ENCODE data around the gene FBXO2. TPM values are rescaled to one million over a fixed set of nuclear protein-coding genes. Genes with fewer than 3 reads are reported as not detected.
A peak's percentile ranks its signal among the peaks of the same experiment; 100 is the strongest.

The FBXO2 gene
- total and polyA plus RNA-seq, 9 of the 15 experiments (the other 6 are each of a cell fraction or from before 2014, with no cell fraction given), result 0.04 to 1.9 (median 0.27) TPM

DNA sequence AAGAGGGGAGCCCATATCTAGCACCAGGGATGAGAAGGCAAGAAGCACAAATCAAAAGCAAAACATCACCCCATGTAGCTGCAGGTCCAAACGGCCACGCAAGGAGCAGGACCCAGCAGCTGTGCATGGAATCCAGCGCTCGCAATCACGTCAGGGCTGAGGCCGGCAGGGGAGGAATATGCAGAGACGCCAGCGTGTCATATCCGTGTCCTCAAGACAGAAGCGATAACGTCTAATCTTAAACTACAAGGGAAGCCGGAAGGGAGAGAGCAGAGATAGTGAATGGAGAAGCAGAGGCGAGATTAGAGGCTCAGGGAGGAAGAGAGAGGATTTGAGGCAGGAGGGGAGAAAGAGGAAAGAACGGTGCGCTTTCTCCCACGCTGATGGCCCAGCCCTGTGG is 39.1 kb downstream of the FBXO2 start (continued):
- TF ChIP-seq RAD21 (CRISPR knock-in tag; conservative IDR thresholded peaks at IDR 0.05 in 1 of 2, IDR thresholded peaks at IDR 0.05 in 1 of 2), result no peak
- TF ChIP-seq ZEB2 (IDR thresholded peaks at IDR 0.05), result peak; percentile 28; the same call in 1 of the 2 replicates
- peak; percentile 86 for TF ChIP-seq CREM (IDR thresholded peaks at IDR 0.05; ENCODE audit: low read depth)
- TF ChIP-seq, protein P1, sequence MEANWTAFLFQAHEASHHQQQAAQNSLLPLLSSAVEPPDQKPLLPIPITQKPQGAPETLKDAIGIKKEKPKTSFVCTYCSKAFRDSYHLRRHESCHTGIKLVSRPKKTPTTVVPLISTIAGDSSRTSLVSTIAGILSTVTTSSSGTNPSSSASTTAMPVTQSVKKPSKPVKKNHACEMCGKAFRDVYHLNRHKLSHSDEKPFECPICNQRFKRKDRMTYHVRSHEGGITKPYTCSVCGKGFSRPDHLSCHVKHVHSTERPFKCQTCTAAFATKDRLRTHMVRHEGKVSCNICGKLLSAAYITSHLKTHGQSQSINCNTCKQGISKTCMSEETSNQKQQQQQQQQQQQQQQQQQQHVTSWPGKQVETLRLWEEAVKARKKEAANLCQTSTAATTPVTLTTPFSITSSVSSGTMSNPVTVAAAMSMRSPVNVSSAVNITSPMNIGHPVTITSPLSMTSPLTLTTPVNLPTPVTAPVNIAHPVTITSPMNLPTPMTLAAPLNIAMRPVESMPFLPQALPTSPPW (CRISPR knock-in tag; IDR thresholded peaks at IDR 0.05), result peak; percentile 41; the same call in 1 of the 2 replicates
- TF ChIP-seq, protein P2, sequence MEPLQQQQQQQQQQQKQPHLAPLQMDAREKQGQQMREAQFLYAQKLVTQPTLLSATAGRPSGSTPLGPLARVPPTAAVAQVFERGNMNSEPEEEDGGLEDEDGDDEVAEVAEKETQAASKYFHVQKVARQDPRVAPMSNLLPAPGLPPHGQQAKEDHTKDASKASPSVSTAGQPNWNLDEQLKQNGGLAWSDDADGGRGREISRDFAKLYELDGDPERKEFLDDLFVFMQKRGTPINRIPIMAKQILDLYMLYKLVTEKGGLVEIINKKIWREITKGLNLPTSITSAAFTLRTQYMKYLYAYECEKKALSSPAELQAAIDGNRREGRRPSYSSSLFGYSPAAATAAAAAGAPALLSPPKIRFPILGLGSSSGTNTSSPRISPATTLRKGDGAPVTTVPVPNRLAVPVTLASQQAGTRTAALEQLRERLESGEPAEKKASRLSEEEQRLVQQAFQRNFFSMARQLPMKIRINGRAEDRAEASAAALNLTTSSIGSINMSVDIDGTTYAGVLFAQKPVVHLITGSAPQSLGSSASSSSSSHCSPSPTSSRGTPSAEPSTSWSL (CRISPR knock-in tag; IDR thresholded peaks at IDR 0.05; ENCODE audit: borderline replicate concordance), result no peak
- no peak for TF ChIP-seq IRF2 (CRISPR knock-in tag; IDR thresholded peaks at IDR 0.05)
- TF ChIP-seq CBFA2T3 (IDR thresholded peaks at IDR 0.05), result peak; percentile 87
- no peak for TF ChIP-seq CREB1 (IDR thresholded peaks at IDR 0.05)
- no peak for TF ChIP-seq CREB1 (CRISPR knock-in tag; IDR thresholded peaks at IDR 0.05)
- no peak for TF ChIP-seq ZNF232 (CRISPR knock-in tag; IDR thresholded peaks at IDR 0.05)
- peak; percentile 53; the same call in 1 of the 2 replicates for TF ChIP-seq DPF2 (IDR thresholded peaks at IDR 0.05)
- TF ChIP-seq FOXM1 (IDR thresholded peaks at IDR 0.05; ENCODE audit: low read depth), result peak; percentile 66; the same call in 1 of the 2 replicates
- TF ChIP-seq FOXM1 (CRISPR knock-in tag; IDR thresholded peaks at IDR 0.05; ENCODE audit: low read depth), result no peak
- TF ChIP-seq, protein P3, sequence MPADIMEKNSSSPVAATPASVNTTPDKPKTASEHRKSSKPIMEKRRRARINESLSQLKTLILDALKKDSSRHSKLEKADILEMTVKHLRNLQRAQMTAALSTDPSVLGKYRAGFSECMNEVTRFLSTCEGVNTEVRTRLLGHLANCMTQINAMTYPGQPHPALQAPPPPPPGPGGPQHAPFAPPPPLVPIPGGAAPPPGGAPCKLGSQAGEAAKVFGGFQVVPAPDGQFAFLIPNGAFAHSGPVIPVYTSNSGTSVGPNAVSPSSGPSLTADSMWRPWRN (IDR thresholded peaks at IDR 0.05; ENCODE audit: low read depth), result peak; percentile 72; the same call in 1 of the 2 replicates
- peak; percentile 61 for TF ChIP-seq SMARCA4 (IDR thresholded peaks at IDR 0.05)
- TF ChIP-seq HMGN3 (IDR thresholded peaks at IDR 0.05; ENCODE audit: borderline replicate concordance, extremely low read depth, insufficient read length, low read depth, low read length), result peak; percentile 30
- peak in 1 of 3 experiments; percentile 11 for TF ChIP-seq YY1 (IDR thresholded peaks at IDR 0.05; ENCODE audit: borderline replicate concordance in 1 of 3, control insufficient read depth in 1 of 3, extremely low read depth in 1 of 3, insufficient read depth in 3 of 3, insufficient read length in 1 of 3, insufficient replicate concordance in 2 of 3, low read depth in 1 of 3, low read length in 2 of 3)
- TF ChIP-seq NBN (IDR thresholded peaks at IDR 0.05; ENCODE audit: low read depth), result no peak
- peak; percentile 50; the same call in 1 of the 2 replicates for TF ChIP-seq TCF3 (CRISPR knock-in tag; IDR thresholded peaks at IDR 0.05)
- no peak for TF ChIP-seq GATAD2B (IDR thresholded peaks at IDR 0.05; ENCODE audit: borderline replicate concordance)
- TF ChIP-seq MCM5 (IDR thresholded peaks at IDR 0.05; ENCODE audit: low read depth), result no peak
- TF ChIP-seq SOX6 (IDR thresholded peaks at IDR 0.05), result peak; percentile 76; the same call in 1 of the 2 replicates
- peak; percentile 49; the same call in 1 of the 2 replicates for TF ChIP-seq ATF7 (IDR thresholded peaks at IDR 0.05)
- TF ChIP-seq ZNF217 (CRISPR knock-in tag; IDR thresholded peaks at IDR 0.05), result no peak
- no peak for TF ChIP-seq EGR1 (conservative IDR thresholded peaks at IDR 0.05)
- TF ChIP-seq KDM4B (IDR thresholded peaks at IDR 0.05; ENCODE audit: borderline replicate concordance in 2 of 2, low read depth in 1 of 2), result no peak
- TF ChIP-seq PTRF (tag; IDR thresholded peaks at IDR 0.05), result no peak
- TF ChIP-seq GABPA (tag; conservative IDR thresholded peaks at IDR 0.05; ENCODE audit: low read depth), result peak; percentile 79
- TF ChIP-seq TAF9B (IDR thresholded peaks at IDR 0.05; ENCODE audit: partially characterized antibody), result no peak

Data from K562 (cell line).